Colon (tissue), 2 donors: ENCODE measurements around the gene ABAT.
"Not testable (repeated sequence)": the region's sequence is repeated elsewhere in the genome, so short reads cannot be mapped to it uniquely, and the experiment has no call there.

ENCODE experiments used
- FAIRE-seq: peaks from 2 replicates; lab custom pipeline; 2012; peaks lifted over from hg19 to GRCh38; lab: Jason Lieb, UNC
- donor health status: control.
- donor health status: control.

The ABAT gene

GRCh38 chr16:8682551-8683259 lies 8.3 kb downstream of the ABAT start:
- no peak for FAIRE-seq

DNA sequence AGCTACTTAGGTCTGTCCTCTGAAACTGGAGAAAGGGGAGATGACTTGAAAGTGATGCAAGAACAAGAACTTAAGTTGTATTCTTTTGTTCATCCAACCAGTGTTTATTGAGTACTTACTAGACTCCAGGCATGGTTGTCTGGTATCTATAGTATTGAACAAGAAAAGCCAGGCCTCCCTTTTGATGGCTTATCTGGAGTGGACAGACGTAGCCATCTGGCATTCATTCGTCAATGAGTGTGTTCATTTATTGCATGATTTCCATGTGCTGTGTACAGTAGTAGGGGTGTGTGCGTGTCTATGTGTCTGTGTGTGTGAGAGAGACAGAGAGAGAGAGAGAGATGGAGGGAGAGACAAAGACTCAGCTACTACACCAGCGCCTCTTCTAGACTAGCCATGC lies 9.2 kb downstream of the ABAT start:
- no peak for FAIRE-seq

GRCh38 chr16:8685617-8686016 lies 11.2 kb downstream of the ABAT start:
- no peak for FAIRE-seq

DNA sequence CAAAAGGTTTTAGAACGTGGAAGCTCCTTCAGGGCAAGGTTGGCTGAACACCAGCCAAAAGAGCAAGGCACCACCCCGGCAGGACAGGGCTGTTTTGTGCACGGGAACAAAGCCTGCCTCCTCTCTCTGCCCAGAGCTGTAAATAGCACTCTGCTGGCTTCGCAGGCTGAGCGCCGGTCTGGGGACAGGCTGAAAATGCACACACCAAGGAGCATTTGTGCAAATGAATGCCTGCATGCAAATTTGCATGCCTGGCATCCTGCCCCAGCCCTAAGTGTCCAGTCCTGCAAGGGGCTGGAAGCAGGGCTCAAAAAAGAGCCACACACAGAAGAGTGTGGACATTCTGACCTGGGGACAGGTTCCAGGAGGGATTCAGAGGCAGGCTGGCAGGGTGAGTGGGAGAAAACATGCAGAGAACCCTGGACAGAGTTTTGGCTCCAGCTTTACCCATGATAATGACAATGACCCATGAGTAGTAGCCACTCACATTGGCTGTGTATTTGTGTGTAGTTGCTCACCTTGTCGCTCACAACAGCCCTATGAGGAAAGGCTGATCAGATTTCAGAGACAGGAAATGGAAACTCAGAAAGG lies 11.7 kb downstream of the ABAT start:
- no peak for FAIRE-seq

GRCh38 chr16:8686879-8687278 lies 12.5 kb downstream of the ABAT start:
- no peak for FAIRE-seq

DNA sequence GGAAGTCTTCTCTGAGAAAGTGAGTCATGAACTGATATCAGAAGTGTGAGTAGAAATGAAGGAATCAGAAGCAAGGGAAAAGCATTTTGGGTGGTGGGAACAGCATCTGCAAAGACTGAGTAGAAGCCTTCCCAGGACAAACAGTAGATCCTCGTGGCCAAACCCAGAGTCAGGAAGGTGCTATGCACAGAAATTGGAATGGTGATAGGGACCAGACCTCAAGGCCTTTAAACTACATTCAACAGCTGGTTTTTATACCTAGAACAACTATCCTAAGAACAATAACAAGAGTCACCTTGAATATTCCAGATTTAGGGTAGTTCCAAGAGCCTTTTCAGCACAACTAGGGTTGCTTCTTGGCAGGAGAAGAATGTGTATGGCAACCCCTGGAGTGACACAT lies 15.3 kb downstream of the ABAT start:
- FAIRE-seq = no peak

DNA sequence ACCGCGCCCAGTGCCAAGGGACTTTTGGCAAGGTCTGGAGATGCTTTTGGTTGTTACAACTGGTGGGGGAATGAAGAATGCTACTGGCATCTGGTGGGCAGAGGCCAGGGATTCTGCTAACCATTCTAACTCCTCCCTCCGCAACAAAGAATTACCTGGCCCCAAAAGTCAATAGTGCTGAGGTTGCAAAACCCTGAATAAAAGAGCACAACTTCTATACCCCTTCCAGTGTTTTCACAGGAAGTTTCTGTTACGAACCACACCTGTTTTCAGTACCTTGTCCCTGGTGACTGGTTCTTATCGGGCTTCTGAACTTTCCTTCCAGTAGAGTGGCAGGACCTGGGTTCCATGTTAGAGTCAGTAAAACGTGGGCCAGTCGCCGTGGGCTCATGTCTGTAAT lies 17.3 kb downstream of the ABAT start:
- FAIRE-seq = no peak

DNA sequence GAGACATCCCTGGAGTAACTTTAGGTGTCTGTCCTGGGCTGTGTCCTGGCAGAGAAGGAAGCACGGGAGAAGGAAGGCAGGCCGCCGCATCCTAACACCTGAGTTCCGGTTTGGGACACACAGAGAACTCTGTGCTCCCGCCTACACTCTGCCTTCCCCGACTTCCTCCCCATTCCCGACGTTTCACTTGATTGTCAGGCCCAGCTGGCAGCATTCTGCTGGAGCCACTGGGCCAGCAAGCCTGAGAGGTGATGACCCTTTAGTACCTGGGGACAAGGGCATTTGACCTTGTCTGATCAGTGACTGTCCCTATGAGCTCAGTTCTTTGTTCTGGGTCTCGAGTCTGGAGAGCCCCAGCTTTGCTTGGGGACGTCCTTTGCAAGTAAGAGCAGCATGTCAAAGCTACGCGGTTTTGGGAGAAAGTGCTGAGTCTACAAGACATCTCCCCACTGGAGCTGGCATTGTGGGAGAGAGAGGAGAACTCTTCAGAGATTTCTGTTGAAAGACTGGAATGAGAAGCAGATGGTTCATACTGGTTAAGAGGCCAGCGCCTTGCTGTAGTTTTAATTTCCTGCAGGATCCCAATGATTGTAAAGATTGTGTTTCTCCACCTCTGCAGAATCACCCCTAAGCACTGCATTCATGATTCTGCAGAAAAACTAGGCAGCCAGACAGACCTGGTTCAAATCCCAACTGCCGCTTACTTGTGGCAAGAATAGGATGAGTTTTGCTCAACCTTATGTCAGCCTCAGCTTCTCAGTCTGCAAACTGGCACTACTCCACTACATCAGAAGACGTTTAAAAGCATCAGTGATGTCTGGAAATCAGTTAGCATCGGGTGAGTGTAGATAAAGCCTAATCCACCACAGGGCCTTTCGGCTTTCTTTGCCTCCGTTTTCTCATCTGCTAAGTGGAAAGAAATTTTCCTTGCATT lies 20.6 kb downstream of the ABAT start:
- FAIRE-seq = no peak

- FAIRE-seq = no peak
These were observed 22.5 kb downstream of the ABAT start for GRCh38 chr16:8696880-8697279.

DNA sequence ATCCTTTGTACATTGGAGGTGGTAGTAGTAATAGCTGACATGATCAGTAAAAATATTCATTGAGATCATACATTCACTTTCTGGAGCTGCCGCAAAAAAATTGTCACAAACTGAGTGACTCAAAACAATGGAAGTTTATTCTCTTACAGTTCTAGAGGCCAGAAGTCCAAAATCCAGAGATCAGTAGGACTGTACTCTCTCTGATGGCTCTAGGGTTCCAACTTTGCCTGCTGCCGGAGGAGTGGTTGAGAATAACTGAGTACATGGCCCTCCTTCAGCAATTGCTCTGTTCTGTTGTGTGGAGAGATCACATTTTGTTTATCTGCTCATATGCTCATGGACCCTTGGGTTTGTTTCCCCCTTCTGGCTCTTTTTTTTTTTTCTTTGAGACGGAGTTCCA lies 23.5 kb downstream of the ABAT start:
- FAIRE-seq = no peak

- FAIRE-seq = no peak
These were observed 29.3 kb downstream of the ABAT start for GRCh38 chr16:8703693-8704092.

DNA sequence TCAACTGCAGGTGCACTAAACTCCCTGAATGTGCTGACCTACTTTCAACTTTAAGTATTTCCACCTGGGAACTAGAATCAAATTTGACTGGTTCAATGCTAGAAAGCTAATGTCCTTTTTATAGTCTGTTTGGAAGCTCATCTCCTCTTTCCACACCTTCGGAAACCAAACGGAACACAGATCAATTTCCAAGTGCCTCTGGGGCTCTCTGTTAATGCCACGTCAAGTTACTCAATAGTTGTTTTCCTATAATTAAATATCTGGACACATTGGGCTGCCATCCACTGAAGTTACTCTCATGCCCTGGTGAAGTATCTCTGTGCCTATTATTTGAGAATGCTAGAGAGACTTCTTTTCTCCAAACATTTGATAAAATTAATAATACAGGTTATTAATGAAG lies 29.7 kb downstream of the ABAT start:
- FAIRE-seq = no peak

GRCh38 chr16:8705100-8705822 lies 30.8 kb downstream of the ABAT start:
- FAIRE-seq = not testable (repeated sequence)

DNA sequence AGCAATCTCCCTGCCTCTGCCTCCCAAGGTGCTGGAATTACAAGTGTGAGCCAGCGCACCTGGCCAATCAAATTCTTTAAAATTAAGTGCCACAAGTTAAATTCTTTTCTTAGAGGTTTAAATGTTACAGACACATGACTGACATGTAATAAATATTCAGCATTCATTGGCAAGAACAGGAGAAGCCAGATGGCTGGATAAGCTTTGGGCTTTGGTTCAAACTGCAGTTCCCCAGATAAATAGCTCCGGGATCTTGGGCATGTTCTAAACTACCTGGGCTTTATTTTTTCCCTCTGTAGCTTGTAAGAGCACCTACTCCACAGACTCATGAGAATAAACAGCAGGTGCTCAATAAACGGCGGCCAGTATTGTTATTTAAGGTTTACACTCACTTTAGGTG lies 34.1 kb downstream of the ABAT start:
- no peak for FAIRE-seq

DNA sequence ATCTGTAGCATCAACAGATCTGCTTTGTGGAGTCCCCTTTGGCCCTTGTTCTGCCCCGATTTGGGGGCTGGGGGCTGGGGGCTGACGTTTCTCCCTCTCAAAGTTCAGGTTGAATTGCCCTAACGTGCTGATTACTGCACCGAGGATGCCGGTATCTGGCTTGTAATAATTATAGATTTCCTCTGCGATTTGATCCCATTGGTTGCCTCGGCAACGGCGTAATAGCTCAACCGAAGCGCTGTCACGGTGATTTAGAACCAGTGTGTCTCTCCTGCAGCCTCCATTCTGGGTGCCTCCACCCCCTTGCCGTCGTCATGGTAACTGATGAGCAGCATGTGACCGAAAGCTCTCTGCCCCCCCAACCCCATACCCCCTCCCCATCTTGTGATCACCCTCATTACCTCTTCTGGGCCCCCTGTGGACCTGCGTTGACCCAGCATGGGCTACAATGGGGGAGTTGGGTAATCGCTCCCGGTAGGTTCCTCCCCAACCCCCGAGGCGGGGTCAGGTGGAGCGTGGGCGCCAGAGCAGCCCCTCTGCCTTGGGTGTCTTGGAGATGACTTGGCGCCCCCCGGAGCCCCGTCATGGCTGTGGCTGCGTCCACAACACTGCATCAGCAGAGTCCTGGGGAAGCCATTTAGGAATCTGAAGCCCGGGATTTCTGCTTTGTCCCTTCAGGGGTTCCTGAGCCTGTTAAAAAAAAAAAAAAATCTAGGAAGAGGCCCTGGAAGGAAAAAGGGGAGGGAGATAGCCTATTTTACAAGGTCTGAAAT lies 38.4 kb downstream of the ABAT start:
- no peak for FAIRE-seq

DNA sequence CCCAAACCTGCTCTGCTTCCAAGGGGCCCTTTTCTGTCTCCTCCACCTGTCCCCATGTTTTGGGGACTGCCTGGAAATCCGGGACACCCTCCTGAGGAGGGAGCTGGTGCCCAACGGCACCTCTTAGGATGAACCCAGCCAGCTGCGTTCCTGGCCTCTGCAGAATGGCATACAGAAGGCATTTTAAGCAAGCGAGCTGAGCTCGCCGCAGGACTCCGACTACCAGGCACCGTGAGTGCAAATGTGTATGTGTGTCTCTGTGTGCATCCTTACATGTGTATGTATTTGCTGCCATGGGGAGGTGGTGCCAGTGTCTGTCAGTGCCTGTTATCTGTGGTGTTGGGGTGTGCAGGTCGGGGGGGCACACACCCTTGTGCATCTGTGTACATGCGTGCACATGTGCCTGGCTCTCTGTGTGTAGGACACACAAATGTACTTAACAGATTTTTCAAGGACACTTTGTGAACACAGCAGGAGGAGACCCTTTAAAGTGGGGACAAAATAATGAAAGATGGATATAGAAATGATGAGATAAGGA lies 39.3 kb downstream of the ABAT start:
- FAIRE-seq = no peak

GRCh38 chr16:8714174-8714573 lies 39.8 kb downstream of the ABAT start:
- no peak for FAIRE-seq

GRCh38 chr16:8714807-8715206 lies 40.4 kb downstream of the ABAT start:
- no peak for FAIRE-seq

- FAIRE-seq = no peak
These were observed 41.6 kb downstream of the ABAT start for GRCh38 chr16:8716052-8716451.

DNA sequence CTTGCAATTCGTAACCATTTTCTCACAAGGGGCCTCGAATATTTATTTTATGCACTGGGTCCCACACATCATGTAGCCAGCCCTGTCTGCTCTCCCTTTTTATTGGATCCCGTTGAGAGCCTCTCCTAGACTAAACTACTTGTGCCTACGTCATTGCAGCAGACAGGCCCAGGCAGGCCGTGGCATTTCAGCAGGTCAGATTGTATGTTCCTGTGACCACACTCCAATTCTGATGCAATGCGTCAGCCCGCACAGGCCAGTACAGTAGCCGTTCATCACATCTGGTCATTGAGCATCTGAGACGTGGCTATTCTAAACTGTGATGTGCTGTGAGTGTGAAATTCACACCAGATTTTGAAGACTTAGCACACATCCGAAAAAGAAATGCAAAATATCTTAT lies 42.2 kb downstream of the ABAT start:
- no peak for FAIRE-seq

DNA sequence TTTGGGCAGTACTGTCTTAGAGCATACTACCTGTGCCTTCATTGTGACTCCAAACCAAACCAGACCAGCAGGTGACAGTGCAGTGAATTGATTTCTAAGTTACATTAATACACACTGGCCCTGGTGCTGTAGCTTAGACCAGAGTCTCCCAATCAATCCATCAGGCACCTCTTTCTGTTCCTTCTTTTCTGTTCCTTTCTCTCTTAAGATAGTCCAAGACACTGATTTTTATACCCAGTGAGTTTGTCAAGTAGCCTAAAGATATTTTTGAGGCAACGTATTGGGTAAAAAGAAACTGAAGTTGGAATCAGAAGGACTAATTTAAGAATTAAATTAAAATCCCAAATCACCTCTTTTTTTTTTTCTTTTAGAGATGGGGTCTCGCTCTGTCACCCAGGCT lies 43.1 kb downstream of the ABAT start:
- FAIRE-seq = no peak
